Neutrophil (primary cell): Measurements from ENCODE around the gene SHKBP1.
A peak's percentile ranks its signal among the peaks of the same experiment; 100 is the strongest.

ENCODE experiments used
- H3K27ac ChIP-seq: fragments of 200-600 bp; sonication (generic); 2 replicates; pipeline ENCODE4 v1.5.1; 2016; ENCODE audit warnings: mild to moderate bottlenecking, moderate library complexity
- H3K27me3 ChIP-seq: fragments of 200-600 bp; sonication (generic); 2 replicates; pipeline ENCODE4 v1.6.0; 2016; ENCODE audit warnings: mild to moderate bottlenecking
- H3K36me3 ChIP-seq: fragments of 200-600 bp; sonication (generic); 2 replicates; pipeline ENCODE4 v1.5.1; 2017
- H3K4me1 ChIP-seq, 2 experiments: fragments of 200-600 bp in 1 of 2; sonication (generic) in 1 of 2; 1 replicate in 1 of 2; 2 replicates in 1 of 2; pipeline versions ENCODE4 v1.5.1 to v1.6.1; 2013 to 2016; ENCODE audit warnings: low read depth in 1 of 2, low read length in 1 of 2, mild to moderate bottlenecking in 1 of 2, moderate library complexity in 1 of 2; ENCODE audit not compliant: control insufficient read depth in 1 of 2, insufficient read depth in 1 of 2
- H3K4me3 ChIP-seq, 2 experiments: fragments of 200-600 bp in 1 of 2; sonication (generic) in 1 of 2; 1 replicate in 1 of 2; 2 replicates in 1 of 2; pipeline ENCODE4 v1.5.1; 2013 to 2016; ENCODE audit warnings: low read depth in 1 of 2, low read length in 1 of 2, mild to moderate bottlenecking in 1 of 2, moderate library complexity in 1 of 2
- H3K9me3 ChIP-seq: fragments of 200-600 bp; sonication (generic); 2 replicates; pipeline ENCODE4 v1.5.1; 2016
- TF ChIP-seq, protein P1 (sequence below): fragments of 200-600 bp; sonication (generic); IDR thresholded peaks from 2 replicates; pipeline ENCODE4 v1.5.1; 2016; ENCODE audit warnings: antibody characterized with exemption

SHKBP1 gene

DNA sequence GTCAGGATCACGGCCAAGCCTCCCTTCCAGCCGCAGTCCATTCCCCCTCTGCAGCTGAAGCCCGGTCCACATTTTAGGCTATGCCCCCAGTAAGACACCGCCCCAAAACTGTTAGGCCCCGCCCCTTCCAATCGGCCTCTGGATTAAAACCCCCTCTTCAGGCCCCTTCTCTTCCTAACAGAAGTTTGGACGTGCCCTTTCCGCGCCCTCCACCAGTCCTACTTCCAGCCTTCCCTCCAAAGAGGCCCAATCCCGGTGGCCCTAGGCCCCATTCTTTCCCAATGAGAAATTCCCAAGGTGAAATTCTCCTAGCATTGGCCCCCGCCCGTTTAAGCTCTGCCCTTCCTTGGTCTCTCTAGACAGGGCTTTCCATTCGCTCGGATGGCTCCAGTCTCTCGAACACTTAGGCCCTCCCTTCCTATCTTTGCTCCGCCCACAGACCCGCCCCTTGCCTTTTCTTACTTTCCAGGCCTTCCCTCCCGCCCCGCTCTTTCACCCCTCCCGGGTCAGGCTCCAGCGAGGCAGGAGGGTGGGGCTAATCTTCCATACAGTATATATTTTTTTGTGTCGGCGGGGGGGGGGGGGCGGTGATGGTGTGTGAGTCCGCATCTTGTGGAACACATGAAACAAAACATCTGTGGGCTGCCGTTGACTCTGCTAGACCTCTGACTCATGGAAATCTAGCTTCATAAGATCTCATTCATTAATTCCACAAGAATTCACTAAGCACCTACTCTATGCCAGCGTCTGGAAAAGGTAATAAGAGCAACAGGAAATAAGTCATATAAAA is 38.1 kb downstream of the SHKBP1 start:
- Histone ChIP-seq H3K4me3 (peak overlapping the region in 1 of 2 experiments; percentile 60), H3K4me1 (peaks cover 21 to 24% of the 10 kb centered on the region in 2 experiments), H3K36me3 (no peaks in the 10 kb centered on the region), H3K9me3 (no peaks in the 10 kb centered on the region), H3K27ac (no peak overlapping the region), H3K27me3 (peaks cover 74% of the 10 kb centered on the region)
- TF ChIP-seq, protein P1, sequence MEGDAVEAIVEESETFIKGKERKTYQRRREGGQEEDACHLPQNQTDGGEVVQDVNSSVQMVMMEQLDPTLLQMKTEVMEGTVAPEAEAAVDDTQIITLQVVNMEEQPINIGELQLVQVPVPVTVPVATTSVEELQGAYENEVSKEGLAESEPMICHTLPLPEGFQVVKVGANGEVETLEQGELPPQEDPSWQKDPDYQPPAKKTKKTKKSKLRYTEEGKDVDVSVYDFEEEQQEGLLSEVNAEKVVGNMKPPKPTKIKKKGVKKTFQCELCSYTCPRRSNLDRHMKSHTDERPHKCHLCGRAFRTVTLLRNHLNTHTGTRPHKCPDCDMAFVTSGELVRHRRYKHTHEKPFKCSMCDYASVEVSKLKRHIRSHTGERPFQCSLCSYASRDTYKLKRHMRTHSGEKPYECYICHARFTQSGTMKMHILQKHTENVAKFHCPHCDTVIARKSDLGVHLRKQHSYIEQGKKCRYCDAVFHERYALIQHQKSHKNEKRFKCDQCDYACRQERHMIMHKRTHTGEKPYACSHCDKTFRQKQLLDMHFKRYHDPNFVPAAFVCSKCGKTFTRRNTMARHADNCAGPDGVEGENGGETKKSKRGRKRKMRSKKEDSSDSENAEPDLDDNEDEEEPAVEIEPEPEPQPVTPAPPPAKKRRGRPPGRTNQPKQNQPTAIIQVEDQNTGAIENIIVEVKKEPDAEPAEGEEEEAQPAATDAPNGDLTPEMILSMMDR: no peak

DNA sequence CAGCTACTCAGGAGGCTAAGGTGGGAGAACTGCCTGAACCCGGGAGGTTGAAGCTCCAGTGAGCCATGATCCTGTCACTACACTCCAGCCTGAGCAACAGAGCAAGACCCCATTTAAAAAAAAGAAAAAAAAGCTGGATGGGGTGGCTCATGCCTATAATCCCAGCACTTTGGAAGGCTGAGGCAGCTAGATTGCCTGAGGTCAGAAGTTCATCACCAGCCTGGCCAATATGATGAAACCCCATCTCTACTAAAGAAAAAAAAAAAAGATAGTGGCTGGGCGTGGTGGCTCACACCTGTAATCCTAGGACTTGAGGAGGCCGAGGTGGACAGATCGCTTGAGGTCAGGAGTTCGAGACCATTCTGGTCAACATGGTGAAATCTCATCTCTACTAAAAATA is 39.5 kb downstream of the SHKBP1 start:
- Histone ChIP-seq H3K36me3 (no peaks in the 10 kb centered on the region), H3K4me1 (peaks cover 18 to 19% of the 10 kb centered on the region in 2 experiments), H3K27ac (no peak overlapping the region), H3K4me3 (no peak overlapping the region), H3K9me3 (no peaks in the 10 kb centered on the region), H3K27me3 (peaks cover 60% of the 10 kb centered on the region)
- TF ChIP-seq, protein P1: no peak

DNA sequence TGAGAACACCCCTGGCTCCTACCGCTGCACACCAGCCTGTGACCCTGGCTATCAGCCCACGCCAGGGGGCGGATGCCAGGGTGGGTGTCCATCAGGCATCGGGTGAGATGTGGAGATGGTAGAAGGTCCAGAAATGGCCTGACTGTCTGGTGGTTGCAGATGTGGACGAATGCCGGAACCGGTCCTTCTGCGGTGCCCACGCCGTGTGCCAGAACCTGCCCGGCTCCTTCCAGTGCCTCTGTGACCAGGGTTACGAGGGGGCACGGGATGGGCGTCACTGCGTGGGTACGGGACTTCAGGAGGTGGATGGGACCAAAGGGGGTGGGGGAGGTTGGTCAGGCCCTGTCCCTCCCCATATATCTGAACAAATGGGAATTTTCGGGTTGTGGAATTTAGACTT is 40.3 kb downstream of the SHKBP1 start:
- H3K27ac ChIP-seq: no peak overlapping the region
- peaks cover 53% of the 10 kb centered on the region for H3K27me3 ChIP-seq
- TF ChIP-seq, protein P1: no peak
- H3K36me3 ChIP-seq: no peaks in the 10 kb centered on the region
- no peaks in the 10 kb centered on the region for H3K9me3 ChIP-seq
- H3K4me3 ChIP-seq: no peak overlapping the region
- H3K4me1 ChIP-seq: peaks cover 18 to 19% of the 10 kb centered on the region in 2 experiments

DNA sequence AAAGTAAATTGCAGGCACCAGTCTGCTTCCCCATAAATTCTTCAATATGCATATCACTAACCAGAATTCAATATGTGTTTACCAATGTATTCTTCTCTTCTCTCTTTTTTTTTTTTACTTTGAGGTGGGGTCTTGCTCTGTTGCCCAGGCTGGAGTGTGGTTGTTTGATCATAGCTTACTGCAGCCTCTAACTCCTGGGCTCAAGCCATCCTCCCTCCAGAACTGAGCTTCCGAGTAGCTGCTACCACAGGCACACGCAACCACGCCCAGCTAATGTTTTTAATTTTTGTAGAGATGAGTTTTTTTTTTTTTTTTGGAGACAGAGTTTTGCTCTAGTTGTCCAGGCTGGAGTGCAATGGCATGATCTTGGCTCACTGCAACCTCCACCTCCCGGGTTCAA is 41.3 kb downstream of the SHKBP1 start:
- Histone ChIP-seq H3K4me1 (peaks cover 18 to 19% of the 10 kb centered on the region in 2 experiments), H3K27me3 (peaks cover 43% of the 10 kb centered on the region), H3K4me3 (no peak overlapping the region), H3K36me3 (no peaks in the 10 kb centered on the region), H3K27ac (no peak overlapping the region), H3K9me3 (no peaks in the 10 kb centered on the region)
- TF ChIP-seq, protein P1: no peak

DNA sequence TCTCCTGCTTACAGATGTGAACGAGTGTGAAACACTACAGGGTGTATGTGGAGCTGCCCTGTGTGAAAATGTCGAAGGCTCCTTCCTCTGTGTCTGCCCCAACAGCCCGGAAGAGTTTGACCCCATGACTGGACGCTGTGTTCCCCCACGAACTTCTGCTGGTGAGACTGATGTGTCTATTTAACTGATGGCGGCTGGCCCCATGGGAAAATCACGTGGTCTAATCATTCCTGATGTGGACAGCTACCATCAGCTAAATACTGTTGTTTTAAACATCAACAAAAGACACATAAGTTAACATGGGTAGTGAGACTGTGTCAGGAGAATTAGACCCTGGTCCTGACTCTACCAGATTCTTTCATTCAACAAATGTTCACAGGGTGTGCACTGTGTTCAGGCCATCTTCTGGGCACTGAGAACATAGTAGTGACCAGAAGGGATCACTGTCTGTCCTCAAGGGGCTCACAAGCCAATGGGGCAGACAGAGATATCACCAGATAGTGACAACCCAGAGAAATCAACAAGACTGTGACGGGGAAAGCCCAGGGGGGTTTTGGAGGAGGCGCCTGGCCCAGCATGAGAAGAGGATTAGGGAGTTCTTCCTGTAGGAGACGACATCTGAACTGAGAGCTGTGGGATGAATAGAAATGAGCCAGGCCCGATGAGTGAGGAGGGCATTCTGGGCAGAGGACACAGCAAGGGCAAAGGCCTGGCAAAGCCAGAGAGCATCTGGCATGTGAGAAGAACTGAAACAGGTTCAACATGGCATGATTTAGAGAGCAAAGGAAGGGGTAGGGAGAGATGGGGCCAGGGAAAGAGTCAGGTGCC is 42.9 kb downstream of the SHKBP1 start:
- TF ChIP-seq, protein P1: no peak
- Histone ChIP-seq H3K9me3 (no peaks in the 10 kb centered on the region), H3K4me3 (no peak overlapping the region), H3K27ac (no peak overlapping the region), H3K4me1 (peaks cover 4 to 5% of the 10 kb centered on the region in 2 experiments), H3K27me3 (peaks cover 27% of the 10 kb centered on the region), H3K36me3 (no peaks in the 10 kb centered on the region)
